Stimulated activated CD4-positive, alpha-beta T cell treated with anti-CD3 and anti-CD28 coated beads, TNF-alpha, amount 100 ng/mL, for 24 hours (primary cell): ENCODE measurements around the gene ZRANB1.
"Not testable (repeated sequence)": the region's sequence is repeated elsewhere in the genome, so short reads cannot be mapped to it uniquely, and the experiment has no call there.

Source experiments
- DNase-seq, 3 experiments: peaks; one replicate each; pipeline ENCODE4 v3.0.0-alpha.2; 2020; ENCODE audit warnings: low read depth in 3 of 3

ZRANB1 gene

GRCh38 chr10:124941823-124942222 is at the start of gene ZRANB1:
ZRANB1 (plus strand) TSS chr10:124942123; CDS start chr10:124942494, 371 bp downstream.
- no peak for DNase-seq

- no peak for DNase-seq
These were observed 49.0 kb upstream of the ZRANB1 start for GRCh38 chr10:124892905-124893304.

DNA sequence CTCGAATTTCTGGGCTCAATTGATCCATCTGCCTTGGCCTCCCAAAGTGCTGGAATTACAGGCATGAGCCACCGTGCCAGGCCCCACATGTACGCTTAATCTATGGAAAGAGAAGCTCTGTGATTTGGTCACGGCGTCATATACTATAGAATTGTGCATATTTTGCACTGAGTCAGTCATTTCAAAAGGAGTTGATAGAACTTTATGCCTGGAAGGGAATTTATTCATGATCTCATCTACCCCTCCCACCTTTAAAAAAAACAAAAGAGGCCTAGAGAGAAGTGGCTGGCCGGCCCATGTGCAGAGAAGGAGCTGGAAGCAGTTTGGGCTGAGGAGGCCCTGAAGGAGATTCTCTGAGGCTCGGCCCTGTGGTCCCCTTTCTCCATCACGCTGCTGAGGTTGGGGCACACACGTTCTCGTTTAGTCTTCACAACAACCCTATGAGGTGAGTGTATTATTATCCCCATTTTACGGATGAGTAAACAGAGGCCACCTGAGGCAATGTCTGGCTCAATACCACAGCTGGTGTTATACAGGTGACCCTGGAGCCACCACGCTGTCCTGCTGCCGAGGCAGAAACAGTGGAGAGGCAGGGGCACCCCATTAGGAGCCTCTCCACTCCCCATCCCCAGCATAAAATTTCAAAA is 47.2 kb upstream of the ZRANB1 start:
- DNase-seq: no peak

DNA sequence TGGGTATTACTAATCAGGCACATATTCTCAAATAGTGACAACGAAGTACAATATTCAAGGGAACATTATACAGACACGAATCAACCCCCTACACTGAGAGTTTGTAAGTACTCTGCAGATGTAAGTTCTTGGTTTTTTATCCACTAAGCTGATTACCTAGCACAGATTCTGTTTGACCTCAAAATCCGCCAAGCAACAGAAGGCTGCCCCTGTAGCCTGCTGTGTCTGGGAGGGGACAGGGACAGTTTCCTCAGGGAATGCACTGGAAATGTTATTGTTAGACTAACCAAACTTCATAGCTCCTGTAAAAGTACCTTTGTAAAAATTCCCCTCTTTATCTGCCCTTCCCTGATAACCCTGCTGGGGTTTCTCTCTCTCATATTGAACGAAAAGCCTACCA is 45.2 kb upstream of the ZRANB1 start:
- DNase-seq: no peak

DNA sequence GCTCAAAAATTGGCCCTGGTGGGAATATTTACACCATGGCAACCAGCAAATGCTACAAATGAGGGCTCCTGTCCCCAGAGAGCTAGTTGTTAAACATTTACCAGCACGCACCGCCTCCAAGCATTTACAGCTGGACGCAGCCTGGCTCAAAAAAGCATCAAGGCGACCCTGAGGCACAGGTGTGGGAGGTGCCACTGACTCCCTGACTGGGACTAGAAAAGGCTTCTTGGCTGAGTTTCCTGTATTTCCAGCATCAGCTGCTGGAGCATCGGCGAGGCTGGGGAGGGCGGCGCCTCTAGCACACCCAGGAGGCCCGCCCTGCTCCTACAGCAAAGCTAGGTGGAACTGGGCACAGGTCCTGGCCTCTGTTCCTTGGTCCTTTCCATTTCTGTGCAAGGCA is 43.5 kb upstream of the ZRANB1 start:
- DNase-seq: no peak

- no peak for DNase-seq
These were observed 42.8 kb upstream of the ZRANB1 start for GRCh38 chr10:124899151-124899550.

GRCh38 chr10:124902462-124902861 is 39.5 kb upstream of the ZRANB1 start:
- no peak for DNase-seq

- DNase-seq: no peak
These were observed 38.8 kb upstream of the ZRANB1 start for GRCh38 chr10:124903111-124903510.

DNA sequence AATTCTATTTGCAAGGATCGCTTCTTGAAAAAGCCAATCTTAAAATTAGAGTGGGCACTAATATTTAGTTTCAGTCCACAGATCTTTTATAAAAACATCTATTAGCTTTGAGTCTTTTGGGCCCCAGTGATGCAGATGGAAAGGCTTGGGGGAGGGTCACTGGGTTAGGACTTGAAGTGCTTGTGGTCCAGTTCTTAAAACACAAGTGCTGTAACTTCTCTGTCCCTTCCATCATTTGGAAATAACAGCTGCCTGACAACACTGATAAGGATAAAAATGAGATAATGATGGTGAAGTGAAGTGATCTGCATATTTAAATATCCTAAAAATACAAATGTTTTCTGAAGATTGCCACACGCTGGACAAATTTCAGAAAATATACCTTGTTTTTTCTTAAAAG is 37.1 kb upstream of the ZRANB1 start:
- no peak for DNase-seq

- DNase-seq: no peak
These were observed 35.3 kb upstream of the ZRANB1 start for GRCh38 chr10:124906551-124907001.

DNA sequence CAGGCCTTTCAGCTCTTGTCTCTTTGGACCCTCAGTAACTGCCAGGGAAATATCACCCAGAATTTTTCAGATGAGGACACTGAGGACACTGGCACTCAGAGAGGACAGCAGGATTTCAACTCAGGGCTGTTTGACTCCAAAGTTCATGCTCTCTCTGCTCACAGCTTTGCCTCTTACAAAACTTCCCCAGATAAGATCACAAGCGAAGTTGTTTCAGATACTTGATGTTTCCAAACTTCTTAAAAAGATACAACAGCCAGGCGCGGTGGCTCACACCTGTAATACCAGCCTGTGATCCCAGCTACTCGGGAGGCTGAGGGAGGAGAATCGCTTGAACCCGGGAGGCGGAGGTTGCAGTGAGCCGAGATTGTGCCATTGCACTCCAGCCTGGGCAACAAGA is 32.4 kb upstream of the ZRANB1 start:
- DNase-seq: no peak

DNA sequence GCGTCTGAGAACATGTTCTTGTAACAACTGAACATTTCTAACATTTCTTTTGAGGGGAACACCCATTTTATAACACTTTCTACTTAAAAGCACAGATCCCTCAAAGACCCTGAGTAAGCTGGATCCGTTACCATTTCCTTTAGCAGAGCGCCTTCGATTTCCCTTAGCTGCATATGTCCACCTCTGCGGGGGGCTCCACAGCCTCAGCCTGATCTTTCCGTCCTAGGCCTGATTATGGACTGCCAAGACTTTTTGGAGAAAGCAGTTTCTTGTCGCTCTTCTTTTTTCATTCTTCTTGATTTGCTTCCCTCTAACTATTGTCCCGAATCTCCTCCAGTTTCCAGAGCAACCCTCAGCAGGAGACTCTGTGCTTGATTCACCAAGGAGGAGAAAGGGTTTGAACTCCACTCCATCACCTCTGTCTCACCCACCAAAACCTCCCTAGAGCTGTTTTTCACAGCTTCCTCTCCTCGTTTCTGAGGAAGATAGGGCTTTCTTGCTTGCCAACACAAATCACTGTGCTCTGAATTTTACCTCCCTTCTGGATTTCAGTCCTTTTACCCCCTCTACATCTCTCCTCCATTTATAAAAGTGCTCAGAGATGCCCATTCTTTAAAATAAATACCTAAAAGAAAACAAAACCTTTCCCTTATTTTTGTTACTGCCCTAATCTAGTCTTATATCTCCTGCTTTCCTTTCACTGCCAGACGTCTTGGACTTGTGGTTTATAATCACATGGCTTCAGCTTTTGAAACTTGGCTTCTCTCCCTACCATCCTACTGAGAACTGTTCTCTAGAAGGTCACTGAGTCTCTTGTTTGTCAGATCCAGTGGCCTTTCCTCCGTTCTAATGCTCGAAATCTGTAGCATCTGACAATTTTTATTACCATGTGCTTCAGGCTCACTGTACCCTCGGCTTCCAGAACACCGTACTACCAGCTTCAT is 30.5 kb upstream of the ZRANB1 start:
- DNase-seq: no peak

DNA sequence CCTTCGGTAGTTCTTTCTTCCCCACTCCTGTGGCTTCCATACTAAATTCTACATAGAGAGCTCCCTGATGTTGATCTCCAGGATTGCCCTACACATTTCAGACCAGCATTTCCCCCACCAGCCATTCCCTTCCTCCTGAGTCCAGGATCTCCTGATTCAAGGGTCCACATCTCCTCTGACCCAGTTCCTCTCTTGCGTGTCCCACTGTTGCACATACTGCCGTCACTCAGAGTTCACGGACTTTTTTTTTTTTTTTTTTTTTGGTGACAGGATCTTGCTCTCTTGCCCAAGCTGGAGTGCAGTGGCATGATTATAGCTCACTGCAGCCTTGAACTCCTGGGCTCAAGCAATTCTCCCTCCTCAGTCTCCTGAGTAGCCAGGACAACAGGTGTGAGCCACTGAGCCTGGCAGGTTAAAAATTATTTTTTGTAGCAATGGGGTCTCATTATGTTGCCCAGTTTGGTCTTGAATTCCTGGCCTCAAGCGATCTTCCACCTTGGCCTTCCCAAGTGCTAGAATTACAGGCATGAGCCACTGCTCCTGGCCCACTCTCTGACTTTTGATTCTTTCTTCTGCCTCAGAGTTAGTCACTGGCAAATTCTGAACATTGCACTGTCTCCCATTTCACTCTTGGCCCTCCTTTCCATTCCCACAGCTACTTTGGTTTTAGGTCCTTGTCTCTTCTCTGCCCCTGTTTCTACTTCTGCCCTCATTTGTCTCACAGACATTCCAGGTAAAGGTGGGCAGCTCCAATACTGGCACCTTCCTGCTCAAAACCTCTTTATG is 29.6 kb upstream of the ZRANB1 start:
- DNase-seq: no peak

DNA sequence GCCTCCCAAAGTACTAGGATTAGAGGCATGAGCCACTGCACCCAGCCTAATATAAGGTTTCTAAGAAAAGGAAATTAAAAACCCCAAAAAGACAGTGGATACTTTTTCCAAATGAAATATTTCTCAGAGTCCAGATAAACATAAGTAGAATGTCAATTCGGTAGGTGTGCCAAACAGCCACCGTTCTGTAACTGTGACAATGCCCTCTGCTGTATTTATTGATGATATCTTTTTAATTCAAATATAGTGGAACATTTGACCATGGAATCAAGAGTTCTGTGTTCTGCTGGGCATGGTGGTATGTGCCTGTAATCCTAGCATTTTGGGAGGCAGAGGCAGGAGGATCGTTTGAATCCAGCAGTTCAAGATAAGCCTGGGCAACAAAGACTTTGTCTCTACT is 28.8 kb upstream of the ZRANB1 start:
- DNase-seq: no peak

DNA sequence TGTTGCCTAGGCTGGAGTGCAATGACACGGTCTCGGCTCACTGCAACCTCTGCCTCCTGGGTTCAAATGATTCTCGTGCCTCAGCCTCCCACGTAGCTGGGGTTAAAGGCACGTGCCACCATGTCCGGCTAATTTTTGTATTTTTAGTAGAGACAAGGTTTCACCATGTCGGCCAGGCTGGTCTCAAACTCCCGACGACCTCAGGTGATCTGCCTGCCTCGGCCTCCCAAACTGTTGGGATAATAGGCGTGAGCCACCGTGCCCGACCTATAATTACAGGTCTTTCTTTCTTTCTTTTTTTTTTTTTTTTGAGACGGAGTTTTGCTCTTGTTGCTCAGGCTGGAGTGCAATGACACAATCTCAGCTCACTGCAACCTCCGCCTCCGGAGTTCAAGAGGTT is 27.5 kb upstream of the ZRANB1 start:
- DNase-seq: not testable (repeated sequence)

- no peak for DNase-seq
These were observed 25.8 kb upstream of the ZRANB1 start for GRCh38 chr10:124916098-124916584.

DNA sequence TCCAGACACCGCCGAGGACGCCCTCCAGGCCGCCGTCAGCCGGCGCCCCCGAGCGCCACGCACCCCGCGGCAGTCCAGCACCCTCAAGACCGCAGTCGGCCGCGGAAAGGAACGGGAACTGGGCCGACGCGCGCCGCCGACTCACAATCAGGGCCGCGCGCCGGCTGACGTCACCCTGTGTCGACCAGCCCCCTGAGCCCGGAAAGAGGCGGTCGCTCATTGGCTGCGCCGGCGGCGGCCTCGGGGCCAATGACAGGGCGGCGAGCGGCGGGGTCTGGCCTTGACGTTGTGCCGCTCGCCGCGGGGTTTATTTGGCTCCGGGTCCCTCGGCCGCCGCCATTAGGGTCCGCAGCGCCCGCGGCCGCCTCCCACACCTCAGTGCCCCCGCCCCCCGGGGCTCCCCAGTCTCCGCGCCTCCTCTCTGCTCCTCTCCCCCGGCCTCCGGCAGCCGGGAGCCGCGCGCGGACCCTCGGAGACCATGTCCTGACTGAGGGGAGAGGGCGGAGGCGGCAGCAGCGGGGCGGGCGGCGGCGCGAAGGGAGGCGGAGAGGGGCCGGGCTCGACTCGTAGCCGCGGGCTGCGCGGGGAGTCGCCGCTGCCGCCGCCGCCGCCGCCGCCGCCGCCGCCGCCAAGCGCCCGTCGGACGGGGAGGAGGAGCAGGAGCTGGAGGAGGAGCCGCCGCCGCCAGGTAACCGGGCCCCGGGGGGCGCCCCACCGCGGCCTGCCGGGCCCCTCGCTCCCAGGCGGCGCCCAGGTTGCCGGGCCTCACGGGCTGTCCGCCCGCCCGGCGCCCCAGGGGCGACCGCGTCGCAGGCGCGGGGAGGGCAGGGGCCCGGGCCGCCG is 25.1 kb upstream of the ZRANB1 start:
- DNase-seq: peak; percentile 94 to 96 (median 94)

DNA sequence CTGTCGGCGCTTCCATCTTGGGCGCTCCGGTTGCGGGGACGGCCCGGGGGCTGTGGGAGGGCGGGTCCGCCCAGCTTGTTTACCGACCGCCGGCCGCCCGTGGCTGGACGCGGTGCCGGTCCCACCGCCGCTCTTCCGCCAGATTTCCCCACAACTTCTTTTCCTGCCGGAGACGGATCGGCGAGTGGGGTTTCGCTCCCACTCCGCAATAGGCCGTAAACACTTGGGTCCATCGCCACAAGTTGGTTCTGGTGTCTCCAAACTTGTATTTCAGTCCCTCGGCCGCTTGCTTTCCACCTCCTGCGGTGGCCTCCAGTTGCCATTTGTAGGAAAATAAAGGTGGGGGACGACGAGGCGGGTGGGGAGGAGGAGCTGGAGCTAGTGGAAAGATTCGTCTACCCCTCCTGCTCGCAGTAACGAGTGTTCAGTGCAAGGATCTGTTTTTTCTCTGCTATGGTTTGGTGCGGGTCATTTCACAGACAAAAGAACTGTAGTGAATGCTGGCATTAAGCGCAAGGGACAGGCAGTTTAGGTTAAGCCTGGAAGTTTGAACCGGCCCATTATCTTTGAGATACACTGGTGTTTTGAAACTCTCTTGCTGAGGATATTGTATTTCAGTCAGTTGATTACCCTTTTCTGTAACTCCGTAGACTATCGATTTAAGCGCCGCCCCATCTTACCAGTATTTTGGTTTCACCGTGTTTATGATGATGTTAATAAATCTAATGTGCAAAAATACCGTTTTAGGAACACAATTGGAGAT is 24.3 kb upstream of the ZRANB1 start:
- DNase-seq: peak in 2 of 3 experiments; percentile 7 to 21

DNA sequence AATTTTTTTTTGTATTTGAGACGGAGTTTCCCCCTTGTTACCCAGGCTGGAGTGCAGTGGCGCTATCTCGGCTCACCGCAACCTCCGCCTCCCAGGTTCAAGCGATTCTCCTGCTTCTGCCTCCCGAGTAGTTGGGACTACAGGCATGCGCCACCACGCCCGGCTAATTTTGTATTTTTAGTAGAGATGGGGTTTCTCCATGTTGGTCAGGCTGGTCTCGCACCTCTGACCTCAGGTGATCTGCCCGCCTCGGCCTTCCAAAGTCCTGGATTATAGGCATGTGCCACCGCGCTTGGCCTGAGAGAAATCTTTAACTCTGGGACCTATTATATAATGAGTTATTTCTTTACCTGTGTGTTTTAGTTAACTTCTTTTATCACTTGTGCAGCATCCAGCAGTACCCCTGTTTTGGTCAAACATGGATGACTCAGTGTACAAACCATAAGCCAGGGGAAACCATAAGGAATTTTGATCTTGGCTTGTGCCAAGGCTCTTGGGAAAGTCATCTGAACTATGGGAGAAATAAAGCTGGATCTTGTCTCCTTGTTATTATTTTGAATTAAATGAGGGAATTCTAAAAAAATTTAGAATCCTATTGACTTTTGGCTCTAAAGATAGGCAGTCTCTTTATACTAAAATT is 23.6 kb upstream of the ZRANB1 start:
- DNase-seq: no peak

DNA sequence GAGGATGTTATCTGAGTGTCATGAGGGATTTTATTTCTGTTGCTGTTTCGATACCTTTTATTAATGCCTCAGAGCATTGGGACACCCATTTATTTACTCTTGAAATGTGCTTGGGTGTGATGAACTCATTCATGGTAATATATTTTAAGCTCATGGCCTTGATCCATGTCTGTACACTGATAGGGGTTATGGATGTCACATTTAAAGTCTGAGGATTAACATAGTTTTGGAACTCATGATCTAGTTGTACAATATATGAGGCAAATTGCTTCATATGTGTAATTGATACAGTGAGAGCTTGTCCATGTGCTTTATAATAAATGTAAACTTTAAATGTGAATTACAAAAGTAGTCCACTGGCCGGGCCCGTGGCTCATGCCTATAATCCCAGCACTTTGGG is 23.0 kb upstream of the ZRANB1 start:
- no peak for DNase-seq
